Panc1 (cell line): ENCODE measurements around the gene MDM1. TPM values are rescaled to one million over a fixed set of nuclear protein-coding genes. Genes with fewer than 3 reads are reported as not detected.

Source experiments
- ATAC-seq: fragments of 200-7000 bp; cut with Tn5 transposase; 2 replicates; pipeline ENCODE4 v1.9.1; 2020; ENCODE audit warnings: mild to moderate bottlenecking, moderate library complexity
- Bru-seq: library from RNA; stranded (reverse); fragments of 400-500 nt; gene quantifications from one replicate; lab custom pipeline; 2021; lab: Mats Ljungman, UMichigan
- BruChase-seq, 2 experiments: library from RNA; stranded (reverse); fragments of 400-500 nt; gene quantifications; one replicate each; lab custom pipeline; 2021; lab: Mats Ljungman, UMichigan
- BruUV-seq: library from RNA; stranded (reverse); fragments of 400-500 nt; replicated peaks from 2 replicates; lab custom pipeline; 2021; lab: Mats Ljungman, UMichigan
- CTCF ChIA-PET: fragments of 300-600 bp; sonication (Branson Sonifier 250); formaldehyde crosslinking; loops from one replicate; lab custom pipeline; 2022; ENCODE audit warnings: antibody characterized with exemption; lab: Charles Lee
- POLR2A ChIA-PET: fragments of 300-600 bp; sonication (Branson Sonifier 250); formaldehyde crosslinking; loops from one replicate; lab custom pipeline; 2022; ENCODE audit warnings: antibody characterized with exemption; lab: Charles Lee
- DNase-seq: peaks from one replicate; pipeline ENCODE4 v3.0.0-alpha.2; 2010; ENCODE audit warnings: low read depth, low spot score
- H3K27ac ChIP-seq: 2 replicates; pipeline ENCODE4 v1.5.1; 2011; ENCODE audit warnings: mild to moderate bottlenecking, low read length, inconsistent platforms
- H3K27me3 ChIP-seq: fragments of 200-500 bp; sonication (Bioruptor generic); 2 replicates; pipeline ENCODE4 v1.6.0; 2014; ENCODE audit warnings: low read length, inconsistent platforms; ENCODE audit not compliant: control insufficient read depth, insufficient read depth
- H3K36me3 ChIP-seq: fragments of 200-500 bp; sonication (Bioruptor generic); 2 replicates; pipeline ENCODE4 v1.5.1; 2014; ENCODE audit warnings: inconsistent platforms, mild to moderate bottlenecking, low read length, moderate library complexity; ENCODE audit not compliant: control insufficient read depth, insufficient read depth
- H3K4me1 ChIP-seq: 2 replicates; pipeline ENCODE4 v1.5.1; 2011; ENCODE audit warnings: inconsistent platforms, mild to moderate bottlenecking, low read length, moderate library complexity; ENCODE audit not compliant: control insufficient read depth, insufficient read depth
- H3K4me3 ChIP-seq, 2 experiments: 2 replicates each; pipeline ENCODE4 v1.5.1; 2011 to 2012; ENCODE audit warnings: low read depth in 2 of 2, low read length in 2 of 2, mild to moderate bottlenecking in 2 of 2, inconsistent platforms in 1 of 2, moderate library complexity in 1 of 2
- H3K9me3 ChIP-seq: fragments of 200-500 bp; sonication (Bioruptor generic); 2 replicates; pipeline ENCODE4 v1.5.1; 2014; ENCODE audit warnings: low read depth, mild to moderate bottlenecking, inconsistent platforms, low read length, moderate library complexity; ENCODE audit not compliant: control insufficient read depth, insufficient read depth
- CTCF ChIP-seq: fragments of 450-650 bp; IDR thresholded peaks from 2 replicates; pipeline ENCODE4 v1.5.1; 2017; ENCODE audit warnings: mild to moderate bottlenecking
- POLR2AphosphoS5 ChIP-seq: IDR thresholded peaks from 2 replicates; pipeline ENCODE4 v1.6.1; 2012; ENCODE audit warnings: mild to moderate bottlenecking, low read depth, low read length, moderate library complexity
- REST ChIP-seq, 2 experiments: IDR thresholded peaks; 2 replicates each; pipeline ENCODE4 v1.6.1; 2011 to 2012; ENCODE audit warnings: low read depth in 2 of 2, control low read depth in 1 of 2, low read length in 1 of 2, mild to moderate bottlenecking in 1 of 2, moderate library complexity in 1 of 2; ENCODE audit not compliant: insufficient read depth in 1 of 2
- SIN3A ChIP-seq: IDR thresholded peaks from 2 replicates; pipeline ENCODE4 v1.6.1; 2012; ENCODE audit warnings: low read depth, mild to moderate bottlenecking, low read length, moderate library complexity, borderline replicate concordance; ENCODE audit not compliant: insufficient read depth
- TCF7L2 ChIP-seq: IDR thresholded peaks from 2 replicates; pipeline ENCODE4 v1.6.1; 2011; ENCODE audit warnings: mild to moderate bottlenecking, low read depth, low read length, inconsistent platforms
- in situ Hi-C: cut with HindIII; loops from 2 replicates; pipeline ENCODE4 v1.10.0; 2016; ENCODE audit warnings: low sequenced_read_pairs, low pct_unique_long_range_greater_than_20kb
- intact Hi-C: fragments of 100-400 bp; cut with micrococcal nuclease; formaldehyde crosslinking; loops from one replicate; pipeline ENCODE4 v1.10.0; 2022; ENCODE audit not compliant: unreplicated experiment
- long read RNA-seq: library from polyadenylated mRNA; unstranded; transcript quantifications from one replicate; pipeline ENCODE4 v2.0.0, GENCODE V29; 2021; ENCODE audit not compliant: unreplicated experiment
- polyA plus RNA-seq: library from polyadenylated mRNA; unstranded; fragments of >200 nt; gene quantifications from one replicate; pipeline ENCODE4 v1.2.1, GENCODE V29; 2012; ENCODE audit warnings: missing spikeins; ENCODE audit not compliant: insufficient read length
- total RNA-seq: library from RNA; stranded (reverse); gene quantifications from one replicate; pipeline ENCODE4 v1.2.1, GENCODE V29; 2021; ENCODE audit not compliant: unreplicated experiment

MDM1 gene
- total RNA-seq (17.8 TPM), Bru-seq, nascent RNA (percentile 77 among the genes with signal in this experiment), BruChase-seq, experiment 1, labeled RNA remaining after a 2-hour chase (percentile 81 among the genes with signal in this experiment), BruChase-seq, experiment 2, labeled RNA remaining after a 6-hour chase (percentile 69 among the genes with signal in this experiment)
- 7.2 TPM for polyA plus RNA-seq
- long read RNA-seq, transcript MDM1-205 (3 exons, 2,170 nt), result major isoform, 6 of 20 reads
- long read RNA-seq, partial matches to known transcripts, result 3 of 20 reads
- long read RNA-seq, other reads (novel, unspliced or antisense), result 8 of 20 reads

DNA sequence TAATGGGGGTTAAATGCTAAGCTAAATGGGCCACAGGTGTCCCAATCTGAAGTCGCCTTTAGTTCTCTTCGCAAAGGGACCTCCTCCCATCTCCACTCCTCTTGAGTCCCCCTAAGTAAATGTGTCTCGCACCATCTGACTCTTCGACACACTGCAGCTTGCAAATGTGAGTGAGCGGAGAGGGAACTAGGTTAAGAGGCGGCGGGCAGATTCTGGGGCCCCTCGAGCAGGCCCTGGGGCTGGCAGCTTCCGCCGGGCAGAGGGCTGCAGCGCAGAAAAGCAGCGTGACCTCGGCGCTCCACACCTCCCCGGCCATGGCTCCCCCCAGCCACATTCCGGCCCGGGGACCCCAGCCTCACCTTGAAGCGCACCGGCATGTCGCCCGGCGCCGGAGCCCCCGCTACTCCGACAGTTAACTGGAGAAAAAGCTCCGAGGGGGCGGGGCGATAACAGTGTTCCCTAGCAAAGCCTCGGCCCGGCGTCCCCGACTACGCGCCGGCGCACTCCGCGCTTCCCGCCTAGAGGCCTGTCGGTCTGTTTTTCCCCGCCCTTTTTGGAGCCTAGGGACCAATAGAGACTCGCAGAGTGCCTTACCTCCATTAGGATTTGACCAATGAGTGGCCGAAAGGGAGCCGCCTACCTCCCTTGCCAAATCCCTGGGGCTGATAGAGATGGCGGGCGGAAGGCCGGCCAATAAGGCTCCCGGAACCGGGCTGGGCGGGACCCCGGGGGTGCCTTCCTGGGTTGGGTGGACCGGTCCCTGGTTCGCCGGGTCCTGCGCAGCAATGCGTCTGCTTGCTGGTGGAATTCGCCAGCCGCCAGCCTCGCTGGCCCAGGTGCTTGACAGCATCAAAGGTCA, at the start of gene MDM1:
Gene MDM1 (minus strand): TSS at position 494 of the 859 bp plus-strand sequence. CDS start 117 bp downstream, at position 377.
- intact Hi-C loops, result loop anchor here (5.0 to 10.0 kb wide), 2 partner anchors 233 to 280 kb away; partner anchors contain the start of gene RAP1B
- Histone ChIP-seq H3K9me3 (no peaks in the 10 kb centered on the region), H3K4me3 (peak within 1 kb of the TSS; percentile 88 to 94), H3K27ac (peak within 1 kb of the TSS; percentile 97), H3K27me3 (no peaks in the 10 kb centered on the region), H3K4me1 (peaks cover 71% of the 10 kb centered on the region), H3K36me3 (peaks cover 5% of the 10 kb centered on the region)
- DNase-seq (peak; percentile 78), ATAC-seq (peak; percentile 98)
- TF ChIP-seq REST (IDR thresholded peaks at IDR 0.05; ENCODE audit: insufficient read depth in 1 of 2, low read depth in 2 of 2, low read length in 1 of 2) (no peak), SIN3A (peak; percentile 54; the same call in 1 of the 2 replicates), CTCF (no peak), POLR2AphosphoS5 (peak; percentile 63; the same call in 1 of the 2 replicates), TCF7L2 (peak; percentile 20; the same call in 1 of the 2 replicates)
- no TSS peak for BruUV-seq
- ChIA-PET CTCF (interaction anchor here (0.5 to 0.6 kb wide), 2 partner anchors 286 to 292 kb away, joined by 3 to 7 read pairs; no protein-coding TSS in a partner anchor), POLR2A (interaction anchor here (0.5 to 1.0 kb wide), 4 partner anchors 28 to 275 kb away, joined by 3 to 5 read pairs (median 4); no protein-coding TSS in a partner anchor)
- in situ Hi-C loops, result no loop called here

GRCh38 chr12:68381476-68382219, 49.5 kb upstream of the MDM1 start:
- BruUV-seq, result no TSS peak
- Histone ChIP-seq H3K27ac (peak overlapping the region; percentile 57; the same call in 1 of the 2 replicates), H3K9me3 (no peaks in the 10 kb centered on the region), H3K4me1 (peaks cover 6% of the 10 kb centered on the region), H3K4me3 (no peak overlapping the region), H3K27me3 (no peaks in the 10 kb centered on the region), H3K36me3 (no peaks in the 10 kb centered on the region)
- CTCF ChIA-PET, result no interaction called here
- TF ChIP-seq REST (IDR thresholded peaks at IDR 0.05; ENCODE audit: insufficient read depth in 1 of 2, low read depth in 2 of 2, low read length in 1 of 2) (no peak), TCF7L2 (no peak), SIN3A (no peak), CTCF (no peak), POLR2AphosphoS5 (no peak)
- POLR2A ChIA-PET, result interaction anchor here (0.5 kb wide), 1 partner anchor 180 kb away, joined by 6 read pairs; no protein-coding TSS in a partner anchor
- in situ Hi-C loops, result no loop called here
- ATAC-seq (no peak), DNase-seq (no peak)
- intact Hi-C loops, result no loop called here
